H1 (cell line): ENCODE results near the gene FOXN3. TPM values are rescaled to one million over a fixed set of nuclear protein-coding genes. Genes with fewer than 3 reads are reported as not detected.

Experiments
- CTCF ChIA-PET: fragments of 300-600 bp; sonication (Branson Sonifier 250); formaldehyde crosslinking; loops from one replicate; lab custom pipeline; 2021; ENCODE audit not compliant: partially characterized antibody; lab: Charles Lee
- POLR2A ChIA-PET: fragments of 300-600 bp; sonication (Branson Sonifier 250); formaldehyde crosslinking; loops from one replicate; lab custom pipeline; 2021; ENCODE audit warnings: inconsistent platforms; ENCODE audit not compliant: partially characterized antibody; lab: Charles Lee
- DNase-seq, 2 experiments: peaks; one replicate each; pipeline versions ENCODE4 v3.0.0 to v3.0.0-alpha.2; 2010 to 2022; ENCODE audit warnings: low spot score in 2 of 2, low read depth in 1 of 2, mixed read lengths in 1 of 2
- FAIRE-seq: peaks from 2 replicates; lab custom pipeline; 2011; peaks lifted over from hg19 to GRCh38; lab: Jason Lieb, UNC
- H2AFZ ChIP-seq: 2 replicates; pipeline ENCODE4 v1.8.1; 2012; ENCODE audit warnings: low read length, inconsistent platforms
- H2AK5ac ChIP-seq: 2 replicates; pipeline ENCODE4 v1.6.1; 2013; ENCODE audit warnings: low read depth, low read length
- H2BK120ac ChIP-seq: replicated peaks from 2 replicates; pipeline ENCODE3; 2013; ENCODE audit warnings: low read depth, low read length, inconsistent platforms
- H2BK12ac ChIP-seq: 2 replicates; pipeline ENCODE4 v1.6.1; 2013; ENCODE audit warnings: low read depth, low read length
- H2BK15ac ChIP-seq: 2 replicates; pipeline ENCODE4 v1.6.1; 2013; ENCODE audit warnings: low read length
- H2BK20ac ChIP-seq: 2 replicates; pipeline ENCODE4 v1.6.1; 2013; ENCODE audit warnings: low read length
- H2BK5ac ChIP-seq: 2 replicates; pipeline ENCODE4 v1.6.1; 2013; ENCODE audit warnings: low read depth, low read length
- H3K14ac ChIP-seq: 2 replicates; pipeline ENCODE4 v1.6.1; 2013; ENCODE audit warnings: inconsistent platforms; ENCODE audit not compliant: insufficient read length
- H3K18ac ChIP-seq: 2 replicates; pipeline ENCODE4 v1.6.1; 2013; ENCODE audit warnings: low read length; ENCODE audit errors: extremely low read depth
- H3K23ac ChIP-seq: 2 replicates; pipeline ENCODE4 v1.6.1; 2013; ENCODE audit warnings: inconsistent platforms; ENCODE audit not compliant: insufficient read length
- H3K23me2 ChIP-seq: 2 replicates; pipeline ENCODE4 v1.6.1; 2013; ENCODE audit warnings: low read depth, low read length
- H3K27ac ChIP-seq: 2 replicates; pipeline ENCODE4 v1.6.1; 2011; ENCODE audit warnings: low read depth, low read length, inconsistent platforms
- H3K27me3 ChIP-seq, 4 experiments: replicated peaks in 1 of 4; 1 replicate in 1 of 4; 2 replicates in 3 of 4; pipeline versions ENCODE4 v1.6.1 to v1.8.1; 2011 to 2013; ENCODE audit warnings: low read length in 3 of 4, mild to moderate bottlenecking in 3 of 4, inconsistent platforms in 2 of 4, mixed read lengths in 2 of 4, moderate library complexity in 1 of 4; ENCODE audit not compliant: control insufficient read depth in 3 of 4, insufficient read depth in 3 of 4; ENCODE audit errors: extremely low read depth in 1 of 4
- H3K36me3 ChIP-seq, 4 experiments: 2 replicates each; pipeline versions ENCODE4 v1.6.1 to v1.8.1; 2011 to 2013; ENCODE audit warnings: mild to moderate bottlenecking in 4 of 4, low read length in 3 of 4, moderate library complexity in 2 of 4, control low read depth in 1 of 4, inconsistent platforms in 1 of 4; ENCODE audit not compliant: insufficient read depth in 4 of 4, control insufficient read depth in 2 of 4
- H3K4ac ChIP-seq: replicated peaks from 2 replicates; pipeline ENCODE3; 2013; ENCODE audit warnings: low read length, low read depth, mixed read lengths, inconsistent platforms; ENCODE audit not compliant: insufficient read length
- H3K4me1 ChIP-seq, 4 experiments: replicated peaks in 1 of 4; 1 replicate in 1 of 4; 2 replicates in 3 of 4; pipeline versions ENCODE4 v1.6.1 to v1.8.1; 2011 to 2013; ENCODE audit warnings: low read length in 3 of 4, inconsistent platforms in 2 of 4, mixed read lengths in 1 of 4; ENCODE audit not compliant: insufficient read depth in 4 of 4, control insufficient read depth in 3 of 4
- H3K4me2 ChIP-seq, 2 experiments: 2 replicates each; pipeline versions ENCODE4 v1.6.1 to v1.8.1; 2011 to 2013; ENCODE audit warnings: low read depth in 2 of 2, low read length in 2 of 2, control low read depth in 1 of 2, inconsistent platforms in 1 of 2, mild to moderate bottlenecking in 1 of 2; ENCODE audit not compliant: insufficient read depth in 1 of 2
- H3K4me3 ChIP-seq, 4 experiments: fragments of 200-600, 300-600 bp in 1 of 4; sonication (generic), shearing (Covaris generic), sonication (Bioruptor Twin) in 1 of 4; 2 replicates each; pipeline versions ENCODE4 v1.5.1 to v1.8.1; 2011 to 2016; ENCODE audit warnings: low read length in 4 of 4, low read depth in 3 of 4, control low read depth in 2 of 4, inconsistent platforms in 2 of 4, mild to moderate bottlenecking in 2 of 4, mixed read lengths in 1 of 4, moderate library complexity in 1 of 4; ENCODE audit not compliant: insufficient read depth in 2 of 4; ENCODE audit errors: extremely low read depth in 1 of 4
- H3K56ac ChIP-seq: replicated peaks from 2 replicates; pipeline ENCODE3; 2013; ENCODE audit warnings: low read depth, mild to moderate bottlenecking, mixed read lengths, low read length, inconsistent platforms; ENCODE audit not compliant: insufficient read length
- H3K79me1 ChIP-seq: 2 replicates; pipeline ENCODE4 v1.6.1; 2013; ENCODE audit warnings: low read depth, low read length, control low read depth
- H3K79me2 ChIP-seq, 2 experiments: 2 replicates each; pipeline versions ENCODE4 v1.6.1 to v1.8.1; 2012 to 2013; ENCODE audit warnings: low read length in 2 of 2, mild to moderate bottlenecking in 2 of 2, inconsistent platforms in 1 of 2; ENCODE audit not compliant: insufficient read depth in 2 of 2, control insufficient read depth in 1 of 2
- H3K9ac ChIP-seq, 4 experiments: replicated peaks in 1 of 4; 1 replicate in 1 of 4; 2 replicates in 3 of 4; pipeline versions ENCODE4 v1.6.1 to v1.8.1; 2011 to 2013; ENCODE audit warnings: low read depth in 3 of 4, low read length in 3 of 4, control low read depth in 2 of 4, mild to moderate bottlenecking in 2 of 4, moderate library complexity in 2 of 4, inconsistent platforms in 1 of 4; ENCODE audit errors: extremely low read depth in 1 of 4
- H3K9me3 ChIP-seq, 2 experiments: 2 replicates each; pipeline versions ENCODE4 v1.6.1 to v1.8.1; 2012 to 2013; ENCODE audit warnings: mild to moderate bottlenecking in 2 of 2, moderate library complexity in 2 of 2, control low read depth in 1 of 2, inconsistent platforms in 1 of 2, low read depth in 1 of 2, low read length in 1 of 2, mixed read lengths in 1 of 2; ENCODE audit not compliant: insufficient read depth in 2 of 2
- H4K20me1 ChIP-seq, 2 experiments: replicated peaks in 1 of 2; 2 replicates each; pipeline versions ENCODE3 to v1.8.1; 2011 to 2013; ENCODE audit warnings: inconsistent platforms in 2 of 2, low read length in 2 of 2, mild to moderate bottlenecking in 1 of 2; ENCODE audit not compliant: insufficient read depth in 2 of 2, control insufficient read depth in 1 of 2
- H4K5ac ChIP-seq: 2 replicates; pipeline ENCODE4 v1.6.1; 2013; ENCODE audit warnings: low read length, low read depth, mixed read lengths, inconsistent platforms; ENCODE audit not compliant: insufficient read length
- H4K8ac ChIP-seq: 2 replicates; pipeline ENCODE4 v1.8.0; 2013; ENCODE audit warnings: mild to moderate bottlenecking, moderate library complexity, low read length, inconsistent platforms; ENCODE audit not compliant: insufficient read depth; ENCODE audit errors: extremely low read depth
- H4K91ac ChIP-seq: replicated peaks from 2 replicates; pipeline ENCODE3; 2013; ENCODE audit warnings: low read length, mixed read lengths, inconsistent platforms; ENCODE audit not compliant: insufficient read length
- ASH2L ChIP-seq: fragments of 200-600, 300-600 bp; sonication (generic); IDR thresholded peaks from one replicate; pipeline ENCODE4 v1.7.1; 2017; ENCODE audit warnings: low read length
- ATF3 ChIP-seq: IDR thresholded peaks from 2 replicates; pipeline ENCODE4 v1.6.1; 2011; ENCODE audit warnings: low read depth, mild to moderate bottlenecking, low read length; ENCODE audit not compliant: insufficient read depth
- BACH1 ChIP-seq: IDR thresholded peaks from 2 replicates; pipeline ENCODE4 v1.6.1; 2012; ENCODE audit warnings: low read length, improper control_type of control experiment
- CBX8 ChIP-seq: fragments of 300-800, 300-1000 bp; sonication (generic); IDR thresholded peaks from 2 replicates; pipeline ENCODE4 v1.7.1; 2016; ENCODE audit warnings: low read depth, low read length, borderline replicate concordance
- CEBPB ChIP-seq: IDR thresholded peaks from 2 replicates; pipeline ENCODE4 v1.6.1; 2012; ENCODE audit warnings: low read depth, low read length
- CHD1 ChIP-seq: IDR thresholded peaks from 2 replicates; pipeline ENCODE4 v1.6.1; 2012; ENCODE audit warnings: low read depth, low read length, improper control_type of control experiment
- FOSL1 ChIP-seq: IDR thresholded peaks from 2 replicates; pipeline ENCODE4 v1.6.1; 2011; ENCODE audit warnings: mild to moderate bottlenecking, low read depth, low read length, moderate library complexity; ENCODE audit not compliant: insufficient read depth
- KDM4A ChIP-seq: IDR thresholded peaks from one replicate; pipeline ENCODE4 v1.7.1; 2012; ENCODE audit warnings: low read depth, mild to moderate bottlenecking, moderate library complexity, low read length, inconsistent platforms; ENCODE audit not compliant: severe bottlenecking
- NANOG ChIP-seq: IDR thresholded peaks from 2 replicates; pipeline ENCODE4 v1.6.1; 2011; ENCODE audit warnings: low read length, low read depth, mild to moderate bottlenecking, inconsistent platforms; ENCODE audit not compliant: insufficient read depth, poor library complexity, severe bottlenecking
- PHF8 ChIP-seq: fragments of 200-600 bp; sonication (generic); conservative IDR thresholded peaks from 2 replicates; pipeline ENCODE4 v1.7.1; 2012; ENCODE audit warnings: low read depth, mild to moderate bottlenecking, inconsistent platforms, low read length, moderate library complexity
- SAP30 ChIP-seq: fragments of 300-600 bp; sonication (generic); IDR thresholded peaks from 2 replicates; pipeline ENCODE4 v1.7.1; 2012; ENCODE audit warnings: low read length, moderate library complexity, mild to moderate bottlenecking, inconsistent platforms; ENCODE audit not compliant: insufficient read depth, insufficient replicate concordance
- TEAD4 ChIP-seq: IDR thresholded peaks from 2 replicates; pipeline ENCODE4 v1.6.1; 2012; ENCODE audit warnings: low read depth, low read length, inconsistent platforms, mixed read lengths
- WGBS, 2 experiments: shearing (Covaris generic) in 1 of 2; methylation state at CpG; one replicate each; pipeline versions ENCODE4 v1.1.6 to v1.1.7; 2013 to 2015; ENCODE audit warnings: low lambda C conversion rate in 2 of 2, mixed read lengths in 2 of 2, inconsistent platforms in 1 of 2, low coverage in 1 of 2, missing lambda C conversion rate in 1 of 2; ENCODE audit not compliant: insufficient replicate concordance in 2 of 2, insufficient coverage in 1 of 2, insufficient read length in 1 of 2; ENCODE audit errors: extremely low coverage in 1 of 2, missing lambda C conversion rate in 1 of 2; 5-methylcytosine and 5-hydroxymethylcytosine counted together
- polyA plus RNA-seq, 7 experiments: library from polyadenylated mRNA; depleted of rRNA in 3 of 7; stranded (reverse) in 5 of 7; unstranded in 2 of 7; fragments of >200 nt in 5 of 7; fragments of 200-250 nt in 2 of 7; gene quantifications; 1 replicate in 5 of 7; 2 replicates in 1 of 7; 4 replicates in 1 of 7; pipeline versions ENCODE4 v1.2.1 to v1.2.3, GENCODE V29; 2011 to 2013; ENCODE audit warnings: missing spikeins in 2 of 7, mixed read lengths in 2 of 7
- total RNA-seq: library from RNA; stranded (reverse); fragmentation: NEBNext Ultra II Directional; extraction: Animal tissue kit (Norgen Biotek cat#: 25700); gene quantifications from 2 replicates; pipeline ENCODE4 v1.2.1, GENCODE V29; 2021

FOXN3 gene
- total and polyA plus RNA-seq, 2 of the 8 experiments (the other 6 are each of a cell fraction or from before 2014, with no cell fraction given): 52.6 to 178 TPM

GRCh38 chr14:89214221-89214965, 202.6 kb downstream of the FOXN3 start:
- no peak overlapping the region; the same call in 1 of the 2 replicates for H3K27ac ChIP-seq
- CTCF ChIA-PET: interaction anchor here (1.5 to 3.9 kb wide), 2 partner anchors 21 to 37 kb away, joined by 3 to 13 read pairs; no protein-coding TSS in a partner anchor
- DNase-seq: no peak
- no peak for TF ChIP-seq NANOG
- no peak for TF ChIP-seq CBX8
- no peak for TF ChIP-seq BACH1
- TF ChIP-seq PHF8: no peak
- TF ChIP-seq SAP30: no peak
- TF ChIP-seq ATF3: no peak
- TF ChIP-seq FOSL1: no peak
- TF ChIP-seq TEAD4: no peak
- TF ChIP-seq ASH2L: no peak
- TF ChIP-seq CHD1: no peak
- TF ChIP-seq CEBPB: no peak
- no peak for TF ChIP-seq KDM4A

More at GRCh38 chr14:89214221-89214965, 202.6 kb downstream of the FOXN3 start:
- no peak overlapping the region for H2AK5ac ChIP-seq
- peaks cover 3 to 9% of the 10 kb centered on the region in 2 experiments for H4K20me1 ChIP-seq
- H4K8ac ChIP-seq: no peak overlapping the region
- H3K56ac ChIP-seq: no peak overlapping the region
- no peaks in the 10 kb centered on the region for H3K27me3 ChIP-seq
- no peak overlapping the region for H2AFZ ChIP-seq
- H3K4me3 ChIP-seq: no peak overlapping the region
- H3K23ac ChIP-seq: no peak overlapping the region
- no peak overlapping the region for H2BK20ac ChIP-seq
- no peak overlapping the region for H2BK5ac ChIP-seq
- H3K4me1 ChIP-seq: no peaks in the 10 kb centered on the region
- H3K9me3 ChIP-seq: no peaks in the 10 kb centered on the region
- H3K18ac ChIP-seq: no peak overlapping the region; the same call in 1 of the 2 replicates
- H2BK120ac ChIP-seq: no peak overlapping the region
- peaks cover 0 to 18% of the 10 kb centered on the region in 2 experiments; a peak in 3 of 4 replicates for H3K79me2 ChIP-seq
- no peak for FAIRE-seq
- no peak overlapping the region for H2BK15ac ChIP-seq
- no peak overlapping the region for H4K91ac ChIP-seq
- H3K14ac ChIP-seq: no peak overlapping the region
- H2BK12ac ChIP-seq: no peak overlapping the region
- H3K4me2 ChIP-seq: no peak overlapping the region
- H3K4ac ChIP-seq: no peak overlapping the region
- H3K36me3 ChIP-seq: peaks cover 0 to under 1% (median 0%) of the 10 kb centered on the region in 4 experiments; a peak in 3 of 8 replicates
- H3K9ac ChIP-seq: no peak overlapping the region
- H3K79me1 ChIP-seq: no peaks in the 10 kb centered on the region
- POLR2A ChIA-PET: interaction anchor here (0.7 kb wide), 1 partner anchor 14 kb away, joined by 3 read pairs; no protein-coding TSS in a partner anchor
- H4K5ac ChIP-seq: no peak overlapping the region
- 87% methylated on average over 14 of the region's 14 CpGs; no CpG with 5 or more reads in 1 of the 2 experiments for WGBS, 2 experiments
- no peaks in the 10 kb centered on the region for H3K23me2 ChIP-seq
